ENCODE data around the gene PREP.

Gene PREP

DNA sequence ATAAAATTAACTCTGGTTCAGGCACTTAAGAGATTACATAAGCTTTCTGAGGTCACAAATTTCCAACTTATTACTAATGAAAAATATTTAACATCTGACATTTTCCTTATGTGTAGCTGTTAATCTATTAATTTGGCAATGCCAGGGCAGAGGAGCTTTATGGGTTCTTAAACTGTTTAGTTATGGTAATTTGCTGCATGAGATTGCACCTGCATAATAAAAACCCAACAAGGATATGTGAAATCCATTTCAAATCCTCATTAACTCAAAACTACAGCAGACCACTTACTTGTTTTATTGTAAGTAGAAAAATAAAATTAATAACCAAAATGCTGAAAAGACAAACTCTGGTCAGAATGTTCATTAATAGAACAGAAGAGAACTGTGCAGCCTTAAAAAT lies 98.1 kb downstream of the PREP start:
- no peak for DNase-seq

DNA sequence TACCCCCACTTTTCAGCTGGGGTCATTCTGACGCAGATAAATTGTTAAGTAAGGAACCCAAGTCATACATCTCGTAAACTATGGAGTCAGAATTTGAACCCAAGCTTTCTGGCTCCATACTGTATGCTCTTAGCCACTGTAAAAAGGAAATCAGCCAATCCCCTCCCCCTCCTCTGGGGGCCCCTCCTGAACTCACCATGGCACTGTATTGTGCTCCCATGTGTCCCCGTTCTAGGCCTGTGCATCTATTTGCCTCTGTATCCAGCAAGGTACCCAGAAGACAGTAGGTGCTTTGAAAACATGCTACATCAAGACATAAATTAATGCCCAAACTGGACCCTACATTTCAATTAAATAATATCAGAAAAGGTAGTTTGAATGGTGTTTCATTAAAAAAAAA lies 98.5 kb downstream of the PREP start:
- no peak for DNase-seq

DNA sequence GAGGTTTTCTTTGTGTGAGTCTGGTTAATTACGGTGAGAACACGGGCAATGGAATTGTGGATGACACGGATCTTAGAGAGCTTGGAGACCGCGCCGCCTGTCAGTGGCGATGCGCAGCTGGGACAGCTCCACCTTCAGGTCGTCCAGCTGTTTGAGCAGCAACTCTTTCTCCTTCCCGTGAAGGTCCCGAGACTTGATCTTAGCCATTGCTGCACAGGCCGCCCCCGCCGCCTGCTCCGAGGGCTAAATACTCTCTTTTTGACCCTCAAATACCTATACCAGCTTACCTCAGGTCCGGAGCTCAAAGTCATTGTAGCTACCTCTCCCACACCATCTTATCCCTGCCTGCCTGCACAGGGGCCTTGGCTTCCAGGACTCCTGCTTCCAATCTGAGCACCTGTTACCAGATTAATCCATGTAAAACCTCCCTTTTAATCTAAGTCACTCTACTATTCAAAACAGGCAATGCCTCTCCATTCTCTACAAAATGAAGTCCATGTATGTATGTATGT lies 100.2 kb downstream of the PREP start:
- DNase-seq, result no peak

DNA sequence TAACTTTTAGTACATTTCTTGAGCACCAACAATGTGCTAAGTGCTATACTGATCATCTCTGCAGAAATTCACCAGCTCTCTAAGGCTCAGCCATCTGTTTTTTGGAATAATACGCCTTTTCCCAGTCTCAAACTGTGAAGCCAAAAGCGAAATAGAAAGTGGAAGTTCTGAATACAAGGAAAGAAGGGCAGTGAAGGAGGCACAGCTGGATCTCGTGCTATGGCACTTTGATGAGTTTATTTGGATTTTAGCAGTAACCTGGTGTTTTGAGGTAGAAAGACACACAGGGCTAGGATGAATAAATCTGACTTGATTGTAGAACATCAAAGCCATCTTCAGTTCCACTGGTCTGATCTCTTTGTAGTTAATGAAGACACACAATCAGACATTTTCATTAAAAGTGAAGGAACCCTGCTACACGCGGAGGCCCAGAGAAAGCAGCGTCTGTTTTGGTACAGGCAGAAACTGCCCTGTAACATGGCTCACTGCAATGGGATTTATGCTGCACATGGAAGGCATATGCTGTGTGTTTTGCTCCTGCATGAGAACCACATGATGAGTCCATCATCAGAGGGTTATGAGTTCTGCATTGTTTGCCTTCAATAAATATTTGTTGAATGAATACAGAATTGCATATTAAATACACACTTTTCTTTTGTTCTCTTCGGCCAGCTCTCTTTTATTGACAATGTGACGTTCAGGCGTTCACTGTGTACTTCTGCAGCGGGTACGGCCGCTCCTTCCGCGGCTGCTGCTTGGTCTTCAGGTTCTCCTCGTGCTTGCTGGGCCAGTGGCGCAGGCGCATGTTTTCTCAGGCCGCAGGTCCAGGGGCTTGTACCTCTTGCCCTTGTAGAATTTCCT lies 100.9 kb downstream of the PREP start:
- DNase-seq, result no peak

DNA sequence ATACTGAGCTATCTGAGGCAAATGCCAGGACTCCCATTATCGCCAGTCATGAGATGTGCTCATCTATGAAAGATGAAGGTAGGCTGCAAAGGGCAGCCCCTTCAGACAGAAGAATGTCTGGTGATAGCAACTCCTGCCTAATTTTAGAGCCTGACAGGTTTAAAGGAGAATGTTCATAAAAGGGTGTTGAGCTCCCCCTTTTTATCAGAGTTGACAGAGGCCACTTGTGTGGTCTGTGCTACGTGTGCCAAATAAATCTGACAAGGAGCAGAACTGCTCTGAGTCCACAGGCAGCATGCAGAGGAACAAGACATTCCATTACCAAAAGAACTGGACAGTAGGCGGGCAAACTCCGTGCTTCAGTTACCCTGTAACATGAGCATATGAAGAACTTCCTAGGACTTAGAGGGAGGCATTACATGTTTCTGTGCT lies 101.8 kb downstream of the PREP start:
- DNase-seq, result peak; percentile 21

DNA sequence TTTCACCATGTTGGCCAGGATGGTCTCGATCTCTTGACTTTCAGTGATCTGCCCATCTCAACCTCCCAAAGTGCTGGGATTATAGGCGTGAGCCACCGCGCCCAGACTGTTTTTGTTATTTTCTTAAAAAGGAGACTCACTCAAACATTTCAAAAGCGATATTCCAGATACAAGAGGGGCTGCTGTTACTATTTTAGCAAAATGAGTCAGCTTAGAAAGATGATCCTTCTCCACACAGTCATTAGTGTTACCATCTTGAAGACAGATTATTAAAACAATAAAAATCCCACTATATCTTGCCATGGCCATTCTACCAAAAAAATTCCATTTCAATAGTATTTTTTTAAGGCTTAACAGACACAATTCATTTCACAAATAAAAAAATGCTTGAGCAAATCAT lies 102.8 kb downstream of the PREP start:
- peak; percentile 54 for DNase-seq

DNA sequence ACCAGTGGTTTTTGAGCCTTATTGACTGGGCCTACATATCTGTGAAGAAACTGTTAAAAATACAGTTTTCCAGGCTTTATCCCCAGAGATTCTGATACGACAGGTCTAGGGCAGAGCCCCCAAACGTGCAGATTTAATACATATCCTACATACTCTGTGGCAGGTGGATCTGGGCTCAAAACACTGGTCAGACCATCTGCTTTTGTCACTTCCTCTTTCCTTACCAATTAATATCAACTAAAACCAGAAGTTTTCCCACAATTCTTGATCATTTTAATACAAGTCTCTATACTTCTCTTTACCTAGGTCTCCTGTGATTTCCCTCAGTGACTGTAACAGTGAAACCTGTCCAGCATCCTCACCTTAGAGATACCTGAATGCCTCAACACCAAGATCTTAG lies 108.8 kb downstream of the PREP start:
- DNase-seq, result no peak

DNA sequence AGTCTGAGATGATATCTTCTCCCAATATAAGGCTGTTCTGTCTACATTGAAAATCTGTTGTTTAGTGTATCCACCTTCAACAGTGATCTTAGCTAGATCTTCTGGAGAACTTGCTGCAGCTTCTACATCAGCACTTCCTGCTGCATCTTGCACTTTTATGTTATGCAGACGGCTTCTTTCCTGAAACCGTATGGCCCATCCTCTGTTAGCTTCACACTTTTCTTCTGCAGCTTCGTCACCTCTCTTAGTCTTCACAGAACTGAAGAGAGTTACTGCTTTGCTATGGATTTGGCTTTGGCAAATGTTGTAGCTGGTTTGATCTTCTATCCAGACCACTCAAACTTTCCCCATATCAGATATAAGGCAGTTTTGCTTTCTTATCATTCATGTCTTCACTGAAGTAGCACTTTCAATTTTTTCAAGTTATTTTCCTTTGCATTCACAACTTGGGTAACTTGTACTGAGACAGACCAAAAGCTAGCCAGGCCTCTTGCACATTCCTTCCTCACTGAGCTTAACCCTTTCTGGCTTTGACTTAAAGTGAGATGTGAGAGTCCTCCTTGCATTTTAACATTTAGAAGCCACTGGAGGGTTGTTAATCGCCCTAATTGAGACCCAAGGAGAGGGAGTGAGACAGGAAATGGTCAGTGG lies 110.1 kb downstream of the PREP start:
- no peak for DNase-seq

DNA sequence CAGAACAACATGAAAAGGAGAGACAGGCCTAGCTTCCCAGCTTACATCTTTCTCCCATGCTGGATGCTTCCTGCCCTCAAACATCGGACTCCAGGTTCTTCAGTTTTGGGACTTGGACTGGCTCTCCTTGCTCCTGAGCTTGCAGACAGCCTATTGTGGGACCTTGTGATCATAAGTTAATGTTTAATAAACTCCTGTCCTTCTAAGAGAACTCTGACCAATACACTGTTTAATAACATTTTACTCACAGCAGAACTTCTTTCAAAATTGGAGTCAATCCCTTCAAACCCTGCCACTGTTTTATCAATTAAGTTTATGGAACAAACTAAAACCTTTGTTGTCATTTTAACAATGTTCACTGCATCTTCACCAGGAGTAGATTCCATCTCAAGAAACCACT lies 111.4 kb downstream of the PREP start:
- DNase-seq, result no peak

DNA sequence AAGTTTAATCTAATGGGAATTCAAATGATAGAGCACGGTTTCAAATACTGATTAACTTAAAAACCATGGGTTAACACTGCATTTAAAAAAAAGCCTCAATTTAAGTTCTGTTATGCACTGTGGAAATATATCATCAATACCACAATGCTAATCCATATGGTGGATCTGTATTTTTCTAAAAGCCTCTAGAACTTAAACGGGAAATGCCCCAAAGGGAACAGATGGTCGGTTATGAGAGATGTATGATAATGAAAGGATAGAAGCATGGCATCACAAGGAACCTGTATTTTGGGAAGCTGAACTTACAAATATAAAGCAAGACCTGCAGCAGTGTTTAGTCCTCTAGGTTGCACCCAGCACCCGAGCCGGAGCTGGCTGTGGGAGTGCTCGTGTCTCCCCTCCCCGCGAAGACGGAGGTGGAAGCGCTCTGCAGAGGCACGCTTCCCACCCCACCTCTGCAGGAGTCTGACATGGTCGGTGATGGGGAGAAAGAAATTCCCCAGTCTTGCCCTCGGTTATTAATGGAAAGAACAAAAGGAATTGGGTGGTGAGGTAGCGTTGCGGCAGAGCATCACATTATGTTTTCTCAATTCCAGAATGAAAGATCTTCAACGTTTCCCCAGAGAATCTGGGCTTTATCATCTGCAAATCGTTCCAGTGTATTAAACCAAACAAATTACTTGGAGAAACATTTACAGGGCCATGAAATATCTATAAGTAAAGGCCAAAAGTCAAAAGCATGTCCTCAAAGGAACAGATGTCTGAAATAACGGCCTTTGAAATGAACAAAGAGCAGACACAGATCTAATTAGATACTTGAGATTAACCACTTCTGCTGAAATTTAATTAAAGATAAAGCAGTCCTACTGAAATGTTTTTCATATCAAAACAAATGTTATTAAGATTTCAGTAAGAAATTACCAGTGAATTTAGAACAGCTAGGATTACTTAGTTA lies 120.0 kb downstream of the PREP start:
- DNase-seq, result no peak

DNA sequence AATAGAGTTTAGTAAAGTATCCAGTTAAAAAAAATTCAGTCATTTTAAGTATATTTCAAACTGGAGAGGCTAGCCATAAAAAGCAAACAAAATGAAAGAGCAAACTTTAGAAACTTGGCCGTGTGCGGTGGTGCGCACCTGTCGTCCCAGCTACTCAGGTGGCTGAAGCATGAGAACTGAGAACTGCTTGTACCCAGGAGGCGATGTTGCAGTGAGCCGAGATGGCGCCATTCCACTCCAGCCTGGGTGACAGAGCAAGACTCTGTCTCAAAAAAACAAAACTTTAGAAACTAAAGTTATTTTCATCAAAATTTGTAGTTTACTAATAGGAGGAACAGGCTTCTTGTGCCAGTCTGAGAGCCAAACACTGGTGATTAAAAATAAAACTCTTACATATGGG lies 122.8 kb downstream of the PREP start:
- no peak for DNase-seq

DNA sequence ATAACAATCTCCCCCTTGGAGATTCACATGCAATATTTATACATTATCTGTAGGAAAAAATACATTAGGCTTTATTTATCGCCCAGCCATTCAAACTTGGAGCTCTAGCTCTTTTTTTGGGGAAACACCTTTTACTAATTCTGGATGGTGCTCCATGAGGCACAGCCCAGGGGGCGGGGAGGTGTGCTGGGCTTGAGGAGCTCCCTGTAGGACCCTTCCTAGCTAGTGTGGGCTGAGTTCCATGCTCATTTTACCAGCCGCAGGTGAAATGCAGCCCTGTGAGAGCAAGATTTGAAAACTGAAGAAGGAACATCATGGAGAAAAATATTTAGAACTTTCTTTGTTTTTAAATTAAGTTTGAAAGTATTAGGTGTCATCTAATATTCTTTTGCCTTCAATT lies 123.4 kb downstream of the PREP start:
- DNase-seq, result no peak

DNA sequence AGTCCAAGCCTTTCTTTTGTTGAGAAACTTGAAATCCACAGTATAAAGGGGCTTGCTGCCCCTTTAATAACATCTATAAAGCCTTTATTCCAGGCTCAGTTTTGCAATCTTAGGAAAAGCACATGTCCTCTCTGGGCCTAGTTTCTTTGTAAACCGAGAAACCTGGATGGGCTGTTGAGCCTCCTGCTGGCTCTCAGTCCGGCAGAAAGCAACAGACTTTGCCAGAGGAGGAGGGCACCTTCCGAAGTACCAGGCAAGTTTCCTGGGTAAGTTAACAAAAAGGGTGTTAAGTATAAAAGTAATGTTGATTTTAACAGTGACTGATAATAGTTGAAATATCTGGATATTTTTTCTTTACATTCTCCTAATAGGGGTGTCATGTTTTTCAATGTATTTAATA lies 124.1 kb downstream of the PREP start:
- DNase-seq, result no peak

DNA sequence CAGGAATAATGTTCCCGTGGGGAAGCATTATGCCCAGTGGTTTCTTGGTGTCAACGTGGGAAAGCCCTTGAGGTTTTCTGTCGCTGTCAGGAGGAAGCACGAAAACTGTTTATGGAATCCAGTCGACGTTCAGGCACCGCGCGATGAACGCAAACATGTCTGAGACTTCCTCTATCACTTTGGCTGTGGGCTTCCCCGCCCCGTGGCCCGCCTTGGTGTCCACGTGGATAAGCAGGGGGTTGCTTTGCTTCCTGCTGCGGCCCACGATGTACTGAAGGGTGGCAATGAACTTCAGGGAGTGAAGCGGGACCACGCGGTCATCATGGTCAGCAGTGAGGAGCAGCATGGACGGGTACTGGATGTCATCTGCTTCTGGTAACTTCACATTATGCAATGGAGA lies 124.8 kb downstream of the PREP start:
- no peak for DNase-seq

DNA sequence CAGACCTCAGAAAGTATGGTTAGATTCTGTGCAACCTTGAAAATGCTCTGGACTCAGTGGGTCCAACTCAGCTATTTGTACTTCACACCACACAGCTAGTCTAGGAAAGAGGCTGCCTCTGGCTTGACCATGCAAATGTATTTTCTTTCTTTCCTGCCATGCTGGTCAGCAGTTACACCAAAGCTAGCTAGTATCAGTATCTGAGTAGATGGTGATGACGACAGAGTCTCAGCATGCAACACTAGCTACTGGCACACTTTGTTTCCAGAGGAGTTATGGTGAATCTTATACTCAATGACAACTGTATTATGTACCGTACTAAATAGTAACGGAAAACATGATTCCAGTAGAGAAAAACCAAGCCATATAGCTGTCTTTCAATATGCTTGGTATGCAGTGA lies 126.5 kb downstream of the PREP start:
- DNase-seq, result no peak

DNA sequence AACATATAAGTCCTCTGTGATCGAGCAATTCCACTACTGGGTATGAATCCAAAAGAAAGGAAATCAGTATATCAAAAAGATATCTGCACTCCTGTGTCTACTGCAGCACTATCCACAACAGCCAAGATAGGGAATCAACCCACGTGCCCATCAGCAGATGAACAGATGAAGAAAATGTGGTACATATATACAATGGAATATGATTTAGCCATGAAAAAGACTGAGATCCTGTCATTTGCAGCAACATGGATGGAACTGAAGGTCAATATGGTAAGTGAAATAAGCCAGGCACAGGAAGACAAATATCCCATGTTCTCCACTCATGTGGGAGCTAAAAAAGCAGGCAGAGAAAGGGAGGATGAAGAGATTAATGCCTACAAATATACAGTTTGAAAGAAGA lies 127.3 kb downstream of the PREP start:
- no peak for DNase-seq

DNA sequence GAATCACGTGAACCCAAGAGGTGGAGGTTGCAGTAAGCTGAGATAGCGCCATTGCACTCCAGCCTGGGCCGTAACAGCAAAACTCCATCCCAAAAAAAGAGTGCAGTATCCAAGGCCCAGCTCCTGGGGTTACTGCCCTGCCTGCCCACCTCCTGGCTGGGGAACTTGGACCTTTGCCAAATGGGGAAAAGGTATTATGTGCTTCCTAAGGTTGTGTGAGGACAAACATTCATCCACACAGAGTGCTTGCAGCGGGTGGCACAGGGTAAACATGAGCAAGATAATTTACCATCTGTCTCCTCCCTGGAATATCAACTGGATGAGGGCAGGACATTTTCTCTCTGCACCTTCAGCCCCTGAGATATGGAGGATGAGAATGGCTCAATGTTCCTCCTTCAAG lies 128.2 kb downstream of the PREP start:
- DNase-seq, result no peak

DNA sequence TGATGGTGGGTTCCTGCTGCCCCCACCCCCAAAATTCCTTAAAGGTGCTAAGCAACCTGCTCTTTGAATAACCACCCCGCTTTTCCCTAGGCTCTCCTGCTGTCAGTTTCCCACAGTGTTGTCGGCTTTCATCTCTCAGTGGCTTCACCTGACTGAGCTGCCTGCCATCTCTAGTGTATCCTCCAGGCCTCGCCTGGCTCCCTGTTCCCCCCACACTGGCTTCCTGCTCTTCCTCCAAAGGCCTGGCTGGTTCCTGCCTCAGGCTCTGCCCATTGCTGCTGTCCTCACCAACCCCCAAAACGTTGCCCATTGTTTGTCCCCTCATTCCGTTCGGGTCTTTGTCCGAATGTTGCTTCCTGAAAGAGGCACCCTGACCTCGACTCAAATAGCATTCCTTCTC lies 129.3 kb downstream of the PREP start:
- no peak for DNase-seq

DNA sequence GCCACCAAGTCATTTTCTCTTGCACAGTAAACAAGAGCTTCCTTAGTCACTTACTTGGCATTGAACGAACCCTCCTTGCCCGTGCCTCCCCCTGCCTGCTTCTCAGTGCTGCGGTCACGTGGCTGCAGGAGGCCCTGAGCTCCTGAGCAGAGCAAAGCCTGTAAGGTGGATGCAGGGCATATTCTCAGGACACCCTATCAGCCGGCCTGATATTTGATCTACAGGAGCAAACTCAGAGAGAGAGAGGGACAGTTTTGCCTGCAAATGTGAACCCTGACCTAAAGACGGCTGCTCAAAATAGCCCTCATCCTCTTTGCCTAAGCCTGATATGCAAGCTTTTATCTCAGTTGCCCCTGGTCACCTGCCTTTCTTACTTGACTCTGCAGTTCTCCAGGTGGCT lies 130.1 kb downstream of the PREP start:
- DNase-seq, result peak; percentile 18

DNA sequence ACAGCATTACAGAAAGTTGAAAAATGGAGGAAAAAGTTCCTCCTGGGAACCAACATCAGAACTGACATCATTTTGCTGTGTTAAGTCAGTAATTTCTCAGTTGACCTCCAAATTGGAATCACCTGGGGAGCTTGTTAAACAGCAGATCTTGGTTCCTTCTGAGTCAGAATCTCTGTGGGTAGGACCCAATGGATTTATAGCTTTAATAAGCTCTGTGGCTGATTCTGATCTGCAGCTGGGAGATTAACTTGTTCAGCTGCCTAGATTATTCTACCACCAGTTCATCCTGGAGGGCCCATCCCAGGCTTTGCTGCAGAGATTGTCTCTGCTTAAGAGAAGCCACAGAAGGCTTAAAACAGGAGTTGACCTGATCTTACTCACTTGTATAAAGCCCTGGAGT lies 132.4 kb downstream of the PREP start:
- no peak for DNase-seq

DNA sequence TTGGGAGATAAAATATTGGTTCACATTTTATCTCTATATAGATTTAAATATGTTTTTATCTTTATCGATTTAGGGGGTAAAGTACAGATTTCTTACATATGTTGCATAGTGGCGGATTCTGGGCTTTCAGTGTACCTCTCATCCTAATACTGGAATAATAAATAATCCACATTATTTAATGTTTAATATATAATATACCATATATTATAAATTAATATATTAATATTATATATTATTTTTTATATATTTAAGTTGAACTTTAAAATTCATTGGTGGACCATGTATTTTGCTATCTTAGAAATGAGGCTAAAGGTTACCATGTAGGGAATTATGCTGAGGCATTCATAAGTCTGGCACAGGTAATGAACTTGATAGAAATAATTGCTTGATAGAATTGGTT lies 133.5 kb downstream of the PREP start:
- no peak for DNase-seq

DNA sequence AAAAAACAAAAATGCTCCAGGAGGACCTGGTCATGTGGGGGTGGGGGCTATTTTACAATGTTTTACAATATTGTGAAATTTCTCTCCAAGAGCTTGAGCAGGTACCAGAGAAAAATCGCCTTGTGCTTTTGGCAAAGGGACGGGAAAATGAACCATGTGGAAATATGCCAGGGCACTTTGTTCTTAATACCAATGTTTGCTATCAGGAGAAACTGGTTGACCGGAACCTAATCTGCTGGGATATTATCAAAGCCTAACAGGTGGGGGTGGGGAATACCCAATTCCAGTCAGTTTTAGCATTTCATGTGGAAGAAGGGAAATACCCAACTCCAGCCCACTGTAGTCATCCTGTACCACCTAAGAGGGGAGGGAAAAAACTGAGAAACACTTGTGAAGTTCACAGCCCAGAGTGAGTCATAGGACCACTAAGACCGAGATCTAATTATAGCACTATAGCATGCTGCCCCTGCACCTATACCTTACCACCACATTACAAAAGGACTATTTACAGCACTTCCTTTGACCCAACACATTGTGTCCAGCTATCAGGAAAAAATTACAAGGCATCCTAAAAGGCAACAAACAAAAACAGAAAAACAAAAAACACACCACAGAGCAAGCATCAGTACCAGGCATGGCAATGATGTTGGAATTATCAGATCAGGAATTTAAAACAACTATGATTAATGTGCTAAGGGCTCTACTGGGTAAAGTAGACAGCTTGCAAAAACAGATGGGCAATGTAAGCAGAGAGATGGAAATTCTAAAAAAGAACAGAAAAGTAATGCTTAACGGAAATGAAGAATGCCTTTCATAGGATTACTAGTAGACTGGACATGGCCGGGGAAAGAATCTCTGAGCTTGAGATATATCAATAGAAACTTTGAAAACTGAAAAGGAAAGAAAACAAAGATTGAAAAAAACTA lies 138.9 kb downstream of the PREP start:
- peak; percentile 16 for DNase-seq

All from fibroblast of skin of back (primary cell).